ENCODE results near the gene DDX42. TPM values are rescaled to one million over a fixed set of nuclear protein-coding genes. Genes with fewer than 3 reads are reported as not detected.
A peak's percentile ranks its signal among the peaks of the same experiment; 100 is the strongest.

The DDX42 gene
- total and polyA plus RNA-seq, 9 of the 15 experiments (the other 6 are each of a cell fraction or from before 2014, with no cell fraction given), result 16.5 to 149 (median 87.6) TPM

DNA sequence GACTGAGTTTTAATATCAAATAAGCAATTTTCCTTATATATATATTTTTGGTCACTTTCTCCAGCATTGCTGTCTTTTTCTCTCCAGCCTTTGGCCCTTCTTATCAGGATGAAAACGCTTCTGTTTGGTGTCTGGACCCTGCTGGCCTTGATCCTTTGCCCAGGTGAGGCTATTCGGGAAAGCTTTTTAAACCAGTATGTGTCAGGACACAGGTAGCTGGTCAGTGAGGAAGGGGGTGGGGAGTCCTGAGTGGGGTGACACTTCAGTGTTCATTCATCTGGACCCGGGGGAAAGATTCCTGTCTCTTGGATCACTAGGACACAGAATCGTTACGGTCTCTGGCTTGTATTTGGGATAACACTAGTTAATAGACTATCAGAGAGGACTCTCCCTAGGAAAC is 80.7 kb downstream of the DDX42 start:
- TF ChIP-seq TGIF2 (CRISPR knock-in tag; IDR thresholded peaks at IDR 0.05), result no peak
- TF ChIP-seq, protein P1, sequence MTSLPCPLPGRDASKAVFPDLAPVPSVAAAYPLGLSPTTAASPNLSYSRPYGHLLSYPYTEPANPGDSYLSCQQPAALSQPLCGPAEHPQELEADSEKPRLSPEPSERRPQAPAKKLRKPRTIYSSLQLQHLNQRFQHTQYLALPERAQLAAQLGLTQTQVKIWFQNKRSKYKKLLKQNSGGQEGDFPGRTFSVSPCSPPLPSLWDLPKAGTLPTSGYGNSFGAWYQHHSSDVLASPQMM (CRISPR knock-in tag; IDR thresholded peaks at IDR 0.05), result no peak
- TF ChIP-seq ESRRA (IDR thresholded peaks at IDR 0.05; ENCODE audit: borderline replicate concordance, low read depth), result no peak
- TF ChIP-seq CBFA2T2 (conservative IDR thresholded peaks at IDR 0.05), result no peak
- TF ChIP-seq, protein P2, sequence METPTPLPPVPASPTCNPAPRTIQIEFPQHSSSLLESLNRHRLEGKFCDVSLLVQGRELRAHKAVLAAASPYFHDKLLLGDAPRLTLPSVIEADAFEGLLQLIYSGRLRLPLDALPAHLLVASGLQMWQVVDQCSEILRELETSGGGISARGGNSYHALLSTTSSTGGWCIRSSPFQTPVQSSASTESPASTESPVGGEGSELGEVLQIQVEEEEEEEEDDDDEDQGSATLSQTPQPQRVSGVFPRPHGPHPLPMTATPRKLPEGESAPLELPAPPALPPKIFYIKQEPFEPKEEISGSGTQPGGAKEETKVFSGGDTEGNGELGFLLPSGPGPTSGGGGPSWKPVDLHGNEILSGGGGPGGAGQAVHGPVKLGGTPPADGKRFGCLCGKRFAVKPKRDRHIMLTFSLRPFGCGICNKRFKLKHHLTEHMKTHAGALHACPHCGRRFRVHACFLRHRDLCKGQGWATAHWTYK (CRISPR knock-in tag; IDR thresholded peaks at IDR 0.05), result no peak
- TF ChIP-seq ATF3 (IDR thresholded peaks at IDR 0.05), result no peak
- no peak for TF ChIP-seq ATF3 (CRISPR knock-in tag; conservative IDR thresholded peaks at IDR 0.05)
- no peak for TF ChIP-seq XRCC3 (IDR thresholded peaks at IDR 0.05)
- TF ChIP-seq ZNF134 (CRISPR knock-in tag; conservative IDR thresholded peaks at IDR 0.05), result no peak
- no peak for TF ChIP-seq DACH1 (IDR thresholded peaks at IDR 0.05; ENCODE audit: partially characterized antibody)
- TF ChIP-seq SMAD3 (CRISPR knock-in tag; conservative IDR thresholded peaks at IDR 0.05), result no peak
- no peak for TF ChIP-seq CC2D1A (IDR thresholded peaks at IDR 0.05)
- no peak for TF ChIP-seq ZNF696 (CRISPR knock-in tag; conservative IDR thresholded peaks at IDR 0.05)
- no peak for TF ChIP-seq ZNF830 (CRISPR knock-in tag; IDR thresholded peaks at IDR 0.05)
- TF ChIP-seq TAF15 (IDR thresholded peaks at IDR 0.05; ENCODE audit: low read depth, low read length), result no peak
- no peak for TF ChIP-seq SRSF1 (IDR thresholded peaks at IDR 0.05; ENCODE audit: low read depth, low read length)
- TF ChIP-seq HDAC6 (IDR thresholded peaks at IDR 0.05; ENCODE audit: low read depth, low read length), result no peak
- no peak for TF ChIP-seq ZNF146 (CRISPR knock-in tag; IDR thresholded peaks at IDR 0.05; ENCODE audit: unreplicated experiment)
- TF ChIP-seq ZNF174 (CRISPR knock-in tag; IDR thresholded peaks at IDR 0.05), result no peak
- TF ChIP-seq ZNF444 (CRISPR knock-in tag; IDR thresholded peaks at IDR 0.05), result no peak
- TF ChIP-seq FOS (IDR thresholded peaks at IDR 0.05; ENCODE audit: extremely low read depth, insufficient read length), result no peak
- Histone ChIP-seq H3K9me1 (ENCODE audit: control insufficient read depth, insufficient read depth, low read length) (no peaks in the 10 kb centered on the region), H2AFZ (ENCODE audit: low read depth, low read length) (no peak overlapping the region), H3K27me3 (ENCODE audit: control insufficient read depth in 2 of 2, insufficient read depth in 2 of 2, low read length in 2 of 2) (no peaks in the 10 kb centered on the region), H3K4me3 (no peak overlapping the region), H3K9ac (ENCODE audit: insufficient read depth in 1 of 2, low read depth in 2 of 2, low read length in 2 of 2) (0 out of 4 replicates have a peak overlapping the region, but pooled peaks of 1 of the 2 experiments have one; percentile 36), H3K79me2 (ENCODE audit: control insufficient read depth, insufficient read depth, low read length) (peaks cover 25% of the 10 kb centered on the region), H3K4me1 (replicated peaks in 1 of 2; ENCODE audit: control insufficient read depth in 2 of 2, insufficient read depth in 2 of 2, low read length in 2 of 2) (peaks cover 9 to 12% of the 10 kb centered on the region in 2 experiments; a peak in 4 of 5 replicates), H4K20me1 (replicated peaks; ENCODE audit: control insufficient read depth, insufficient read depth, low read length) (no peaks in the 10 kb centered on the region; the same call in 1 of the 2 replicates), H3K9me3 (replicated peaks; ENCODE audit: control insufficient read depth, insufficient read depth, low read depth, low read length) (no peaks in the 10 kb centered on the region; the same call in 1 of the 2 replicates), H3K4me2 (ENCODE audit: insufficient read depth, low read length) (no peak overlapping the region), H3K27ac (ENCODE audit: extremely low read depth, low read depth, low read length) (no peak overlapping the region), H3K36me3 (ENCODE audit: control insufficient read depth, insufficient read depth, low read length) (peaks cover 33% of the 10 kb centered on the region; the same call in 2 of the 3 replicates)
- ATAC-seq (no peak), FAIRE-seq (no peak), DNase-seq (ENCODE audit: extremely low read depth in 1 of 4, low spot score in 3 of 4) (no peak)
- ChIA-PET CTCF (ENCODE audit: low intra/inter-chr PET ratio) (no interaction called here), POLR2A (interaction anchor here (1.3 kb wide), 1 partner anchor 12 kb away, joined by 5 read pairs; the partner anchor contains the start of gene SMARCD2)
- in situ Hi-C loops (cut with MboI) (no loop called here), intact Hi-C loops (cut with micrococcal nuclease) (no loop called here)
- WGBS (ENCODE audit: insufficient coverage, low coverage, missing lambda C conversion rate), result 72% methylated on average over 5 of the region's 5 CpGs
- no TSS peak for BruUV-seq (replicated peaks)
